Stimulated activated CD4-positive, alpha-beta T cell treated with anti-CD3 and anti-CD28 coated beads, Interleukin-2, amount 100 ng/mL, for 24 hours (primary cell): ENCODE measurements around the gene ATP9A.
"Not testable (repeated sequence)": the region's sequence is repeated elsewhere in the genome, so short reads cannot be mapped to it uniquely, and the experiment has no call there.

Experiments
- DNase-seq, 2 donors: peaks; one replicate each; pipeline ENCODE4 v3.0.0-alpha.2; 2020

ATP9A gene

GRCh38 chr20:51687108-51687507, 81.1 kb downstream of the ATP9A start:
- no peak for DNase-seq

DNA sequence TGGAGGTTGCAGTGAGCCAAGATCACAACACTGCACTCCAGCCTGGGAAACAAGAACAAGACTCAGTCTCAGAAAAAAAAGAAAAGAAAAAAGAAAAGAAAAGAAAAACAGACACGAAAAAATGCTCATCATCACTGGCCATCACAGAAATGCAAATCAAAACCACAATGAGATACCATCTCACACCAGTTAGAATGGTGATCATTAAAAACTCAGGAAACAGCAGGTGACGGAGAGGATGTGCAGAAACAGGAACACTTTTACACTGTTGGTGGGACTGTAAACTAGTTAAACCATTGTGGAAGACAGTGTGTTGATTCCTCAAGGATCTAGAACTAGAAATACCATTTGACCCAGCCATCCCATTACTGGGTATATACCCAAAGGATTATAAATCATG, 82.7 kb downstream of the ATP9A start:
- not testable (repeated sequence) for DNase-seq

DNA sequence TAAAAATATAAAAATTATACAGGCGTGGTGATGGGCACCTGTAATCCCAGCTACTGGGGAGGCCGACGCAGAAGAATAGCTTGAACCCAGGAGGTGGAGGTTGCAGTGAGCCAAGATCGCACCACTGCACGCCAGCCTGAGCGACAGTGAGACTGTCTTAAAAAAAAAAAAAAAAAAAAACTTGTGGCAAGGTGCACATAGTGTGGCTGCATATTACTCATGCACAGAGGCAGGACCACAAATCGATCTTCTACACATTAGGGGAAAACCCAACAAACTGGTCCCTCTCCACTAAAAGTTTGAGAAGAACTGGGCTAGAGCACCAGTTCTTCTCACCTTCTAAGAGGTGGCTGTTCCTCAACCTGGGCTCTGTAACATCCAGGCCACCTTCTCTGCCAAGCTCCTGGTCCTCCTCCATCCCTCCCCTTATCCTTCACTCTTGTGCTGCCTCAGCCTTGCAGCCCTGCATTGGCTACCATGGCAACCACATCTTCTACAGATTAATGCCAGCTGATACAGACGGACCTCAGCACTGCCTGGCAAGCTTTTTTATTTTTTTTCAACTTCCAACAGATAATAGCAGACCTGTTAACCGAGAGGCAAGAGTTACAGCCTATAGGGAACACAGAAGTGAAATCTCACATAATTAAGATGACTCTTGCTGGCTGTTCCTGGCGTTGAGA, 88.0 kb downstream of the ATP9A start:
- no peak for DNase-seq

DNA sequence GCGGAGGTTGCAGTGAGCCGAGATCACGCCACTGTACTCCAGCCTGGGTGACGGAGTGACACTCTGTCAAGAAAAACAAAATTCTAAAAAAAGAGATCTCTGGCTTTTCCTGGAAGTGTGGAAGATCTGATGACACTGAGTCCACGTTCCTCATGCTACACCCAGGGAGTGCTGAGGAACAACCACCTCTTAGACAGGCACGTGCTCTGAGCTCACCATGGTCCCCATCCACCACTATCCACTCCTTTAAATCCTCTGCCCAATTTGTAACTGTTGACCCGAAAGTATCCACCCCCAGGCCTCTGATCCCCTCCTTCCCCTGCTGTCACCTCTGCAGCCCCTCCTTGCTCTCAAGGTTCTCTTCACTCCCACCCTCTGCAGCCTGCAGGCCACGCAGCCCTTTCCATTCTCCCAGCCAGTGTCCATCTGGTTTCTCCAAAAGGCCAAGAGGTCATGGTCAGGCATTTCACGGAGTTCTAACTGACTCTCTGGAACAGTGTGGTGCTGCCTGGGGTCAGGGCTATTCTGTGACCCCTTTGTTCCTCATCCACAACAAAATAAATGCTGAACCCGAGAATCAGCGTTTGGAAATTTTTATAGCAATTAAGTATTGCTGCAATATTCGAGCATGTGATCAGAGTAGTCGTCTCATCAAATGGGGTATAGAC, 88.8 kb downstream of the ATP9A start:
- no peak for DNase-seq

GRCh38 chr20:51678026-51678697, 90.0 kb downstream of the ATP9A start:
- DNase-seq = no peak

DNA sequence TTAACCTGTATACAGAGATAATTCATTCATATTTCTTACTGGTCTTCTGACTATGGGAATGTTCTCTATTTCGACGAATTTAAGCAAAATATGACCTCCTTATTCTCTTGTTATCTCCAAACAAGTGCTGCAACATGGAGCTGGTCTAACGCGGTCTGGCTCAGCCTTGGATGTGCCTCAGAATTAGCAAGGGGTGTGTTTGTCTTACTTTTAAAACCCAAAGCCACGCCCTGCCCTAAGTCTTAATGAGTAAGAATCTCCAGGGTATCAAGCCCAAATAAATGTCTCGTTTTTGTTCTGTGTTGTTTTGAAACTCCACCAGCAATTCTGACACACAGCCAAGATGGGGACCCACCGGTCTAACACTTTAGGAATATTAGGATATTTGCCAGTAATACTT, 99.2 kb downstream of the ATP9A start:
- no peak for DNase-seq

DNA sequence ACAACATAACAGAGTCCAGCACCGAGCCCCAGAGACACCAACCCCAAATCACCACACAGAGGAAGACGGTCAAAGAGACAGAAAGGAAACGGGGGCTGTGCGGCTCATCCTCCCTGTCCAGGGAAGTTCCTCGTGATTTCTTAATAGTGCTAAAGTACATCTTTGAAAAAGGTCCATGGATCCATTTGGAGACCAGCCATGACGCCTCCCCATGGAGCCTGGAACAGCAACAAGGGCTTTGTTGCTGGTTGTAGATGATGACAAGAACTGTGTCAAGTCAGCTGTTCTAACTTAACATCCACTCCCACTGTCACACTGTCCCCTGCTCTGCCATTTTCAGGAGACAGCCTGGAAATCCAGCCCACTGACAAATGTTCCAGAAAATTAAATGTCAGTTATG, 99.7 kb downstream of the ATP9A start:
- no peak for DNase-seq

- DNase-seq = no peak
Observed at GRCh38 chr20:51667491-51667890, 100.7 kb downstream of the ATP9A start.

DNA sequence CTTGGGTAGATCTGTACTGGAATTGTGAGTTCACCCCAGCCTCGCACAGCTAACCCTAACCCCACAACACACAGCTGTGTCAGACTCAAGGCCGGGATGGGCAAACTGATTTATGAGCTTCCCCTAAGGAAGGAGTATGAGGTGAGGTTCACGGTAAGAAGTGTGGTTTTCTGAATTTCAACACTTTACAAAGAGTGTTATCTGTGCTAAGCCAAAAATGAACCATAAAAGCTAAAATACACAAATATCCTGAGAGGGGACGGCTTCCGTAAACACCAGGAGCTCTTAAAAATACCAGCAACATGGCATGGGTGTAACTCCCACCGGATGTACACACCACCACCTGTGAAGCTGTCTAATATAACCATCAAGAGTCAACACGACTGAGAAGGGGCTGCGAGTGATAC, 101.2 kb downstream of the ATP9A start:
- no peak for DNase-seq

GRCh38 chr20:51666126-51666525, 102.1 kb downstream of the ATP9A start:
- DNase-seq = no peak

DNA sequence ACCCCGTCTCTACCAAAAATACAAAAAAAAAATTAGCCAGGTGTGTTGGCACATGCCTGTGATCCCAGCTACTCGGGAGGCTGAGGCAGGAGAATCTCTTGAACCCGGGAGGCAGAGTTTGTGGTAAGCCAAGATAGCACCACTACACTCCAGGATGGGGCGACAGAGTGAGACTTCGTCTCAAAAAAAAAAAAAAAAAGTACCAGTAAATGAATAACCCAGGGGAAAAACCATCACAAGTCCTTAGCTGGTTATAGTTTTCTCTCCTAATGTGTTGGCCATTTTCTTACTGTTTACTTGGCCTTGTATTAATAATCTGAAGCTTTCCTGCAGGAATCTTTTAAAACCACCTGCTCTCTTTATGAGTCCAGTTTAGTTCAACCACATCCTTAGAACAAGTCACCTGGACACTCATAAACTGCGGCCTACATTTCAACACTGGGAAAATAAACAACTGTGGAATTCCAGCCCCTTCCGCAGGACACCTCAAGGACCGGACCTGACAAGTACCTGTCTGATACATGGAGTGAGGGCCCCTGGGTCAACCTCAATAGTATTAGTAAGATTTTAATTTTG, 102.6 kb downstream of the ATP9A start:
- no peak for DNase-seq

DNA sequence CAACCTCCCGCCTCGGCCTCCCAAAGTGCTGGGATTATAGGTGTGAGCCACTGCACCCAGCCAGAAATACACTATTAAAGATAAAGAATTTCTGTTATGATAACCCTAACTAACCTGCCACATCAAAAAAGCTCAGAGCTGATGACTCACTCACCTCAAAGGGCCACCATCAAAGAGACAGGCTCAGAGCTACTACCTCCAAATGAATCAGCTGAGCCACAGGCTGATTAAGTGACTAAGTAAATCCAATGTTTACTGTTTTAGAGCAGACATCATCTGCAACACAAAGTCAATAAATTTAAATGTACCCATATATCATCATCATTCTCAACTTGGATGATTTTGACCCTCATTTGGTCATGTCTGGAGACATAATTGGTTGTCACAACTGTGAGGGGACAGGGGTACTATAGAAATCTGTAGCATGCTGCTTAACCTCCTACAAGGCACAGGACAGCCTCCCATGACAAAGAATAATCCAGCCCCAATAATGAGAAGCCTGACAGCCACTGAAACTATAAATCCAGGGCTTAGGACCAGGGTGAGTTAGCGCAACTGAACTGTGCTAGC, 106.5 kb downstream of the ATP9A start:
- DNase-seq = peak; percentile 38 to 53

GRCh38 chr20:51660672-51661608, 107.2 kb downstream of the ATP9A start:
- no peak for DNase-seq

GRCh38 chr20:51659491-51660050, 108.6 kb downstream of the ATP9A start:
- no peak for DNase-seq

DNA sequence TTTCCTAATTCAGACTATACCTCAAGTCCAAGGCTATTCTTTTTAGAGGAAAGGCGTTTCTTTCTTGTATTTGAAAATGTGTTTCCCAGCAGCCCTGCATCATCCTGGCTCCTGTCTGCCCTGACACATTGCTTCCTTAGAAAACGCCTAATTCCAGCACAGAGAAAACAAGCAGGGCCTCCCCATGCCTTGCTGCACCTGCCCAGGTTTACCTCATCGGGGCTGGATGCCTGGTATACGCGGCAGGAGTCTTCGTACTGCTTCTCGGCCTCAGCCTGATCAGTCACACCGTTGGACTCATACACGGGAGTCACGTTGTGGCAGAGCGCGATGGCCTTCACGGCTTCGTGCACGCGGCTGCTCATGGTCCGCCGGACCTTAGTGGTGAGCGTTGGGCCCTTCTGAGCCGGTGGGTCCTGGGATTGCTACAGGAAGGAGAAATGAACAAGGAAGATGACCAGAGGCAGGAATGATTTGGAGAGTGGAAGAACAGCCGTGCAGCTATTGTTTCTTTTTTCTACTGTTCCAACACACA, 111.4 kb downstream of the ATP9A start:
- no peak for DNase-seq

DNA sequence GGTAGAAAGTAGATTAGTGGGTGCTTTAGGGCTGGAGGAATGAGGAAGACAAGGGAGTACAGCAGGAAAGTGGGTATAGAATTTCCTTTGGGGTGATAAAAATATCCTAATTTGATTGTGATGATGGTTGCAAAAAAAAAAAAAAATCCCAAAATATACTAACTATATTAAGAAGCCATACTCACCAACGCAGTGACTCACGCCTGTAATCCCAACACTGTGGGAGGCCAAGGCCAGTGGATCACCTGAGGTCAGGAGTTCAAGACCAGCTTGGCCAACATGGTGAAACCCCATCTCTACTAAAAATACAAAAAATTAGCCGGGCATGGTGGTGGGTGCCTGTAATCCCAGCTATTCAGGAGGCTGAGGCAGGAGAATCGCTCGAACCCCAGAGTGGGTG, 112.1 kb downstream of the ATP9A start:
- DNase-seq = not testable (repeated sequence)

- DNase-seq = no peak
Observed at GRCh38 chr20:51654495-51654894, 113.7 kb downstream of the ATP9A start.

DNA sequence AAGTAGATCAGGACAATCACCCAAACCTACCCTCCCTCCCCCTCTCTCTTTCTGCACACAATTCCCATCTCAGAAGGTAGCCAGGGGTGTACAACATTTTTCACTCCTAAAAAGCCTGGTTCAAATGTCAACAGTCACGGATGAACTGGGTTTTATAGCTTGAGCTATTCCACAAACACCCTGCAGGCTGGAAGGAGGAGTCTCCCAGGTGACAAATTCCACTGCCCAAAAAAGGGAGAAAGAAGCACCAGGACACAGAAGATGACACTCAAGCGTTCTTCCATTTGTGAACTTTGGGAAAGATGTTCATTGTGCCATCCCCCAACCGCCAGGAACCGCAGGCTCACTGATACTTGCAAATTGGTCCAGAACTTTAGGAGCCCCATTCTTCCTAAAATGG, 114.1 kb downstream of the ATP9A start:
- no peak for DNase-seq

- DNase-seq = no peak
Observed at GRCh38 chr20:51653226-51653625, 115.0 kb downstream of the ATP9A start.

- DNase-seq = no peak
Observed at GRCh38 chr20:51651921-51652549, 116.2 kb downstream of the ATP9A start.

- DNase-seq = no peak
Observed at GRCh38 chr20:51650685-51651134, 117.5 kb downstream of the ATP9A start.
